Islet of Langerhans (tissue), 1 donor: ENCODE results near the gene CTU1.
"Not testable (repeated sequence)": the region's sequence is repeated elsewhere in the genome, so short reads cannot be mapped to it uniquely, and the experiment has no call there.

Source experiments
- FAIRE-seq: peaks from one replicate; lab custom pipeline; 2011; peaks lifted over from hg19 to GRCh38; lab: Jason Lieb, UNC

CTU1 gene

GRCh38 chr19:51108066-51108804 lies at the start of gene CTU1:
CTU1 (minus strand) TSS chr19:51108409; CDS start chr19:51104569, 3,840 bp downstream.
- peak; percentile 94 for FAIRE-seq

GRCh38 chr19:51157265-51157664 lies 49.1 kb upstream of the CTU1 start:
- FAIRE-seq: no peak

DNA sequence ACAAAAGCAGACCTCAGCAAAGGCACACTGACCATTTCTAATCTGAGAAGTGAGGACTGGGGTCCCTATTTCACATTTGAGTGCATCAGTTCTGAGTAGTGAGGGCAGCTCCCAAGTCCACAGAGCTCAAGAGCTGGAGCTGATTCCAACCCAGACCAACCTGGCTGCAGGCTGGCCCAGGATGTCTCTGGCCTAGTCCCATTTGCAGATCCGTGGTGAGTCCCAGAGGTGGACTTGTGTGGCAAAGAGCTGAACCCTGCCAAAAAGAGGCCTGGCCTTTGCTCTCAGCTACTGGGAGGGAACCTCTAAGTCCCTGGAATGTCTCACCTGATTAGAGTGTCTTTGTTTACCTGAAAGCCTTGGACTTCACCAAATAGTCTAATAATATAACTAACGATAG lies 48.5 kb upstream of the CTU1 start:
- no peak for FAIRE-seq

GRCh38 chr19:51150627-51151026 lies 42.4 kb upstream of the CTU1 start:
- no peak for FAIRE-seq

DNA sequence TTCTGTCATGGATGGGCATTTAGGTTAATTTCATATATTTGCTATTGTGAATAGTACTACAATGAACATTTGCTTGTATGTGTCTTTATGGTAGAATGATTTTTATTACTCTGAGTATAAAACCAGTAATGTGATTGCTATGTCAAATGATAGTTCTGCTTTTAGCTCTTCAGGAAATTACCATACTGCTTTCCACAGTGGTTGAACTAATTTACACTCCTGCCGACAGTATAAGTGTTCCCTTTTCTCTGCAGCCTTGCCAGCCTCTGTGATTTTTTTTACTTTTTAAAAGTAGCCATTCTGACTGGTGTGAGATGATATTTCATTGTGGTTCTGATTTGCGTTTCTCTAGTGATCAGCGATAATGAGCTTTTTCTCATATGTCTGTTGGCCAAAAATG lies 40.4 kb upstream of the CTU1 start:
- FAIRE-seq: no peak

DNA sequence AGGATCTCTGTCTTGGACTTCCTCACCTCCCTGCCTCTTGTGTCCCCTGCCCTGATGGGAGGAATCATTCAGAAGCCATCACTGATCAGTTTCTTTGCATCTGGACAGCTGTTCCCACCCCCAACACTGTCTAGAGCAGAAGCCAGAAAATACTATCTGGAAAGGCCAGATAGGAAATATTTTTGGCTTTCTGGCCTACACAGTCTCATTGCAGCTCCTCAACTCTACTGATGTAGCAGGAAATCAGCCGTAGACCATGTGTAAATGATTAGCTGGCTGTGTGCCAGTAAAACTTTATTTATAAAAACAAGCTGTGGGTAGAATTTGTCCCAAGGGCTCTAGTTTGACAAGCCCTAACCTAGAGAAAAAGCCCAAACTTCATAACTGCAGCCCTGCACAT lies 39.5 kb upstream of the CTU1 start:
- no peak for FAIRE-seq

- FAIRE-seq: no peak
Observed at GRCh38 chr19:51146751-51147150, 38.5 kb upstream of the CTU1 start.

- FAIRE-seq: no peak
Observed at GRCh38 chr19:51145916-51146493, 37.8 kb upstream of the CTU1 start.

DNA sequence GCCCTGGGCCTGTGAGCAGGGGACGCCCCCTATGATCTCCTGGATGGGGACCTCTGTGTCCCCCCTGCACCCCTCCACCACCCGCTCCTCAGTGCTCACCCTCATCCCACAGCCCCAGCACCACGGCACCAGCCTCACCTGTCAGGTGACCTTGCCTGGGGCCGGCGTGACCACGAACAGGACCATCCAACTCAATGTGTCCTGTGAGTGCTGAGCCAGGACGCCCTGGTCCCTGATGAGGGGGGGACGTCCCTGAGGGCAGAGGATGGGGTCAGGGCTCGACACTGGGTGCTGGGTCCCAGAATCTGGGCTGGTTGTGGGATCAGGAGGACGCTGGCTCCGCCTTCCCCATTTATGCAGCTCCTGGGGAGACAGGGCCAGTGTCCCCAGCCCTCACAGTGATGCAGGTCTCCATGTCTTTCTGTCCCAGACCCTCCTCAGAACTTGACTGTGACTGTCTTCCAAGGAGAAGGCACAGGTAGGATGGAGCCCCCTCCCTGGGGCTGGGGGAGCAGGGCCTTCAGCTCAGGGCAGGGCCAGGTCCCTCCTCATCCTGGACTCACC lies 36.4 kb upstream of the CTU1 start:
- FAIRE-seq: no peak

GRCh38 chr19:51143486-51143885 lies 35.3 kb upstream of the CTU1 start:
- no peak for FAIRE-seq

- FAIRE-seq: not testable (repeated sequence)
Observed at GRCh38 chr19:51142809-51143475, 34.7 kb upstream of the CTU1 start.

- no peak for FAIRE-seq
Observed at GRCh38 chr19:51142119-51142518, 33.9 kb upstream of the CTU1 start, which contains the start of gene SIGLEC7. SIGLEC7 (plus strand) TSS chr19:51142301; CDS start chr19:51142370, 69 bp downstream.

DNA sequence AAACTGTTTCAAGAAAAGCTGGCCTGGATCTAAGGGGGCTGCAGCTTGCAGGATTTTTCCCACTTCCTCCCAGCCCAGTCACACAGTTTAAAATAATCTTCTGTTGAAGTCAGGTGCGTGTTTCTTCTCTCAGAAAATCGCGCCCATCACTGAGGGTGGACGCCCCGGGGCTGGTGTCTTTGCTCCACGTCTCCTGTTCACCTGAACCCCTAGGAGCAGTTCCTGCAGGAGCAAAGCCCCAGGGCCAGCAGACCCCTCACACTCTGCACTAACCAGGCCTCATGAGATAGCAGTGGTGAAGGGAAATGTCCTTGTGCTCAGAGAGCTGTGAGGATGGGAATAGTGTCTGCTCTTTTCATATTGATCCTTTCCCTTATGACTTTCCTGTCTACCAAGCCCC lies 33.0 kb upstream of the CTU1 start:
- FAIRE-seq: no peak

GRCh38 chr19:51140441-51140840 lies 32.2 kb upstream of the CTU1 start:
- no peak for FAIRE-seq

GRCh38 chr19:51139299-51140014 lies 31.2 kb upstream of the CTU1 start:
- no peak for FAIRE-seq

DNA sequence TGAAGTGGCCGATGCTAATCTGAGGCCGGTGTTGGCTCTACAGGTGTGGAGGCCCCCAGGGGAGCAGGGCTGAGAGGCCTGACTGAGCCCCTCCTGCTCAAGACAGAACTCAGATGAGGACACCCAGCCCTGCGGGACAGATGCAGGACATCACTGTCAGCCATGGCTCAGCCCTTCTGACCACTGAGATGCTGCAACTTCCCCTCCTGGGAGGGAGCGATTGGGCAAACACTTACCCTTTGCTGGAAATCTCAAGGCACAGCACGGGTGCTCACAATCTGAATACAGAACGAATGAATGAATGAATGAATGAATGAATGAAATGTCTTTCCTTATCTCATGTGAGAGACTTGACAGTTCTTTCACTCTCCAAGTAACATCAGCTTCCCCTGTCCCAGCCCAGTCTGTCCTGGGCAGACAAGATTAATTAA lies 30.4 kb upstream of the CTU1 start:
- FAIRE-seq: no peak

GRCh38 chr19:51137792-51138425 lies 29.7 kb upstream of the CTU1 start:
- no peak for FAIRE-seq

DNA sequence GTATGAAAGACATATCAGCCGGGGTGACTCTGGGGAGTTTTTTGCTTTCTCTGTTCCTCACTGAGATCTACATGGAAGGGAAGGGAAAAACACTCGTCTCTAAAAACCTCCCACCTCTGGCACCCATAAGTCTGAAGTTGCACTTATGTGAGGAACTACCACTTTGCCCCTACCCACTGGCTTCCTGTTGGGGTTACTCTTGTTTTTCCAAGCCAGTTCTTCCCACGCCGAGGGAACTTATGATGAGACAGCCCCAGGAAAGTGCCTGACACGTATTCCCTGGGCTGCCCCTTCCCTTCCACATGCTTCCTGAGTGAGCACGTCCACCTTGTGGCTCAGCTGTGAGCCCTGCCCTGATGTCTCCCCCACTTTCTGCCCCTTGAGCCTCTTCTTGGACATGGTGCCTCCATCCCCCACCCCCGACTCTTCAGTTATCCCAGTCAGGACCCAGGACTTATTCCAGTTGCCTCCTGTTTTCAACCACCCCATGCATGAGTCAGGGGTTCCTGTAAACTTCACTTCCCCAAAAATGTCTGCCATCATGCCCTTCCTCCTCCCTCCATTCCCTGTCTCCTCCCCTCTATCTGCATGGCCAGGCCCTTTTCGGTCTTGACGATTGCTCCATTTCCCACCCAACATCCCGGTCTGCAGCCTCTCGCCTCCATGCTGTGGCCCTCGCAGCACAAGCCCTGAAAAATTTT lies 28.8 kb upstream of the CTU1 start:
- no peak for FAIRE-seq

- no peak for FAIRE-seq
Observed at GRCh38 chr19:51135986-51136762, 28.0 kb upstream of the CTU1 start.

DNA sequence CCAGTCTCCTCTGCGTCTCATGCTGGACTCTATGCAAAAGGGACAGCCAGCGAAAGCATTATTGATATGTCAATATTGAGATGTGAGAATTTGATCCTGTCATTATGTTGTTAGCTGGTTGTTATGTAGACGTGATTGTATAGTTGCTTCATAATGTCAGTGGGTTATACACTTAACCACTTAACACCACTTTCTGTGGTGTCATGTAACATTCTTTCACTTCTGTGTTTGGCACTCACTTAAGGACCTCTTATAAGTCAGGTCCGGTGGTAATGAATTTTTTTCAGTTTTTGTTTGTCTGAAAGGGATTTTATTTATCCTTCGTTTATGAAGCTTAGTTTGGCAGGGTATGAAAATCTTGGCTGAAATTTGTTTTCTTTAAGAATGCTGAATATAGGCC lies 26.8 kb upstream of the CTU1 start:
- no peak for FAIRE-seq
